ENCODE measurements around the gene ANO3.

ANO3 gene

DNA sequence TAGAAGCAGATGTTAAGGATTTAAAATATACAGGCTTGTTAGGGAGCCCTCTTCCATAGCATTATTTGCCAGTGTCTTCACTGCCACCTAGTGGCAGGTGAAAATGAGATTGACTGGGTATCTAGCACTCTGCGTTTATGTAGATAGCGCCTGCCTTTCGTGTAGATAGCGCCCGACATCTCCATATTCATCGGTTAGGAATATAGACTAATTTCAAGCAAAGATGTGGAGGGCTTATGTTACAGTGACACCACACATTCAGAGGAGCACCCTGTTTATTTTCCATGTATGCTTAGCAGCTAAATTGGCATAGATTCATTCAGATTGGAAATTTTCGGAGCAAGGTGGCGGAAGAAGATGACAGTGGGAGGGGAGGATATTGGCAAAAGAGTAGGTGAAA, 318.0 kb downstream of the ANO3 start:
- peak; percentile 9 for FAIRE-seq

- FAIRE-seq = no peak
These were observed 320.0 kb downstream of the ANO3 start for GRCh38 chr11:26651916-26652315.

DNA sequence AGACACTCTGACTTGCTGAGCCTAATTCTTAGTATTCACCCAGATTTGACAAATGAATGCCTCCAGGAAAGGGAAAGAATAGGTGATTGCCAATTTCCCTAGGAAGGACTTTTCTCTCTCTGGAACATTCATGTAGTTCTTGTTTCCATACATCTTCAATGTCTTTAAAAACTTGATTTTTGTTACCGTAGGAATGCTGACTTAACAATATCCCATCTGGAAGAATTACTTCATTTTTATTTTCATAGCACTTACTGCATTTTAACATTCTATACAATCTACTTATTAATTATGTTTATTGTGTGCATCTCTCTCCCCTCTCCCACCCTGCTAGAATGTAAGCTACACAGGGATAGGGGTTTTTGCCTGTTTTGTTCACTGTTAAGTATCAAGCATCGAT, 323.4 kb downstream of the ANO3 start:
- no peak for FAIRE-seq

DNA sequence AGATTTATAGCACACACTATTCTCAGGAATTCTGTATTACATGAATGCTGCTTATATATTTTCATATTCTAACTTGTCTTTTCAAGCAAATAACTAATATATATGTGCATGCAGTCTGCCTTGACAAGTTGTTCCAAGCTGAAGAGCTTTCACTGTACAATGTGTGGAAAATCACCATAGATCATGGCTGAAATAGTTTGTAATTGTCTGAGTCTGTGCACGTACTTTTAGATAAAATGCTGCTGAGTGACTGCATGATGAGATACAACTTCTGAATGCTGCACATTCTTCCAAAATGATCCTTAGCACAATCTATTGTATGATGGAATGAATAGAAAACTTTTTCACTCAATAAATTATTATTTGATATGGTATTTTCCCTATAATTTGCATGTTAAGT, 331.0 kb downstream of the ANO3 start:
- FAIRE-seq = no peak

DNA sequence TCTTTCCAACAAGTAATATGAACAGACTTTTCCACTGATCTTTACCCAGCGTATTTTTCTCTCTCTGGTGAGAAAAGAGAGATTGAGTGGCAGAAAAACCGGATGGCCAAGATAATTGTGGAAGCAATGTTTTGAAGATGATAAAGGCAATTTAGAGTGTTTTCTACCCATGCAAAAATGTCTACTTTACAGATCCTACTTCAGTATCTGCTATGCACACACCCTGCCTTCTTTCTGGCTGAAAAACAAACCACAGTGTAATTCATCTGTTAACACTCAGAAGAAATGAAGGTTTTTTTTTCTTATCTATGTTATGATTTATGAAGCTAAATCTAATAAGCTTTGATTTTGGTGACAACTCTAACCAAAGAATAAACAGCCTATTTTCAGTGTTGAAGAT, 333.1 kb downstream of the ANO3 start:
- no peak for FAIRE-seq

DNA sequence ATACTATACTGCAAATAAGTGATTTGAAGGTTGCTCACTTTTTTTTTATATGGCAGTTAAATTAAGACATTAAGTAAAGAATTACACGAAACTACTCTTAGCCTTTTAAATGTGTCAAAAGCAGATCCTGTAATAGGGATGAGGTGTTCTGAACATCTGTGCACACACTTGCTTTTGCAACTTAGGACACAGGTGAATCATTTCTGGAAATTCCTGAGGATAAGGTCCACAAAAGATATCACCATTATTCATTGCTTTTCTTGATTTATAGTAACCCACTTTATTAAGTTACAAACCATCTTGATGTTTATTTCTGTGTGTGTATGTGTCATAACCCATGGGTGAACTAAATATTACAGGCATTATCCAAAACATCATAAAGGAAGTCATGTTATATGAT, 334.0 kb downstream of the ANO3 start:
- no peak for FAIRE-seq

DNA sequence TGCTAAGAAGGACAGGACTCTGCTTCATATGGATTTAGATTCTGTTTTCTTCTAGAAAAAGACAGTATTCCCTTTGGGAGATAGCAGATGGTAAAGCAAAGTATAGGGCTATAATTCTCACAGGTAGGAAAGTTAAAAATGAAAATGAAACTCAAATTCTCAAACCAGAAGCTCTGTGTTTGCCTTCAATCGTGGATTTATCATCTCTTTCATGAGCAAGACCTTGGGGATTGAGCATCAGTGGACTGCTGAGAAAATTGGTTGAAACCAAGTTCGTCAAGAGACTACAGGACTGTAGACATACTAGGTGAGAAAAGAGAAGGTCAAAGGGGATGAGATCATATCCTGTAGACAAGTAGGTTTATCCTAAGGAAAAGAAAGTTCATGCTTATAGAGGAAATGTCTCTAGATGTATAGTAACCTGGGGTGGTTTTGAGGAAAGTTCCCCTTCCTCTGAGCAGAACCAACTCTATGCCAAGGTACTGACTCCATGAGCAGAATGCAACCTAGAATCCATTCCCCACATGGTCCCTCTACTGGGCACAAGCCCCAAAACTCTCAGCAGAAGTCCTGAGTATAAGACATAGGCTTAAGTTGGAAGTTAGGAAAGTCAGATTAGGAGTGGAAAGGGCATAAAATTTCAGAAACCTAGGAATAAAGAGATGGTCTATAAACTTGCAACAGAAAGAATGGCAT, 343.5 kb downstream of the ANO3 start:
- no peak for FAIRE-seq

GRCh38 chr11:26676641-26677040, 344.7 kb downstream of the ANO3 start:
- no peak for FAIRE-seq

DNA sequence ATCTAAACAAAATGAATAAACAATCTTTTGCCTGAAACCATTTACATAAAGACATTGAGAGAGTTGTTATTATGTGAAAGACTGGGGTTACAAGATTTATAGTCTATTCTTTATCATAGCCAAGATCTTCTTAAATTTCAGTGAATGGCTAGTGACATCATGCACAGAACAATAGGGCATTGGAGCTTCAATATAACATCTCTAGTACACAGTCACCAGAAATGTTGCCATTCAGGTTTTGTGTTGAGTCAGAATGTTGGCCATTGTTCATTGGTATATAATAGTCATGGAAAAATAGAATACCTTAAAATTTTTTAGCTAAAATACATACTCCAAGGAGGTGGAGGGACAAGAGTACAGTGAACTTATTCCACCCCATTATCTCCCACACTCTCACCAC, 345.6 kb downstream of the ANO3 start:
- FAIRE-seq = no peak

DNA sequence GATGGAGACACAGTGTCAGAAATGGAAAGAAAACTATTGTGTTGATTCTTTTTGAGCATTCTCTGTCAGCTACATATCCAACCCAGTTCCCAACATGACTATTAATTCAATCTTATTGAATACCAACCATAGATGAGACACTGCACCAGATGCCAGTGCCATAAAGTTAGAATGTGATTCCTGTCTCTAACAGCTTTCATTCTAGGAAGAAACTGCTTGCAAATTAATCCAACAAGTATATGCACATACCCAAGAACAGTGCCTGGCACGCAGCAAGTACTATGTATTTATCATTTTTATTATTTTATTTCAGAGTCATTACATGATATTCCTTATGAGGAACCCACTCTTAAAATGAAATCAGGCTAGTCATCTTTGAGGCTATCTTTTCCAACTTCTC, 355.4 kb downstream of the ANO3 start:
- FAIRE-seq = no peak

- FAIRE-seq = no peak
These were observed 356.8 kb downstream of the ANO3 start for GRCh38 chr11:26688701-26689100.

- FAIRE-seq = no peak
These were observed 364.4 kb downstream of the ANO3 start for GRCh38 chr11:26696330-26696729.

GRCh38 chr11:26698224-26698623, 366.3 kb downstream of the ANO3 start:
- FAIRE-seq = no peak

GRCh38 chr11:26700574-26701235, 368.8 kb downstream of the ANO3 start:
- FAIRE-seq = no peak

GRCh38 chr11:26702406-26702805, 370.5 kb downstream of the ANO3 start:
- FAIRE-seq = no peak

DNA sequence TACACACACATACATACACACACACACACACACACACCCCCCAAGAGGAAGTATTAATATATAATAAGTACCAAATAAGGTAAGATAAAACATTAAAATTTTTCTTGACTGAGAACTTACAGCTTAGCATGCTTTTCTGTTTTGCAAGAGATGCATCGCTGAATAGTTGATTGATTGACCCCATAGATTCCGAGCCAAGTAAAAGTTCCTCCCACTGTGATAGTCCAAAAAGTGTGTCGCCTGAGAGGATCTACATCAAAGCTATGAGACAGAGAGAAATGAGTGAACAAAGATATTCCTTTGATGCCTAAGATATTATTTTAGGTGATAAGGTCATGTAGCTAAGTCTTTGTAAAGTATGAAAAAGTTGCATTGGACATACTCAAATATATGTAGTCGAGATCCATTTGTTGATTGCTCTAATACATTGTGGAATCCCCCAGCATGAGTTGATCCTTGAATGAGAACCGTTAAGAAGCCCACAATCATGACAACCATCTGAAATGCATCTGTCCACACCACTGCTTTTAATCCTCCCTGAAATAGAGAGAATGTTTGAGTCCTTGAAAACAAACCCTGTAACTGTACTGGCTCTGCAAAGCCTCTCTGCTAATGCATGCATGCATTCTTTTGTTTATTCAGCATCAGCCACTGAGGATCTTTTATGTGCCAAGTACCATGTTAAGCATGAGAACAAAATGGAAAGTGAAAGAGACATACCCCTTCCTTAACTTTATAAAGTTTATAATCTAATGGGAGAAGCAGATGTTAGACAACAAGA, 371.7 kb downstream of the ANO3 start:
- no peak for FAIRE-seq

DNA sequence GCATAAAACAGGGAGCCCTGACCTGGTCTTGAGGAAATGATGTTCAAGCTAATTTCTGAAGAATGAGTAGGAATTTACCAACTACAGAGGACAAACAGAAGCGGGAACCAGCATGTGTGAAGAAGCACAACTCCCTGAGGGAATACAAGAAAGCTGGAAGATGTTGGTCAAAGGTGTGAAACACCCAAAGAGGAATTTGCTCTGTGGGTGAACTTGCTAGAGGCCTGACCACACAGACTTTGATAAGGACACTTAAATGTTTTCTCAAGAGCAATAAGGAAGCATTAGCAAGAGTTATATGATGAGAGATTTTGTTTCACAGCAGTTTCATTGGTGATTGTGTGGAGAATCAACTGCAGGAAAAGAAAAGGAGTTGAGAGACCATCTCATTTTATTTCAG, 372.3 kb downstream of the ANO3 start:
- no peak for FAIRE-seq

GRCh38 chr11:26706181-26706580, 374.3 kb downstream of the ANO3 start:
- FAIRE-seq = no peak

GRCh38 chr11:26708736-26709456, 377.0 kb downstream of the ANO3 start:
- no peak for FAIRE-seq

GRCh38 chr11:26710489-26710888, 378.6 kb downstream of the ANO3 start:
- no peak for FAIRE-seq

- no peak for FAIRE-seq
These were observed 380.6 kb downstream of the ANO3 start for GRCh38 chr11:26712497-26712896.

All from TTC549 (cell line).